Measurements from ENCODE around the gene ZNF593OS. TPM values are rescaled to one million over a fixed set of nuclear protein-coding genes. Genes with fewer than 3 reads are reported as not detected.

The ZNF593OS gene
- total and polyA plus RNA-seq, 2 donors (not counting 3 experiments of a cell fraction or from before 2014, with no cell fraction given): not detected

DNA sequence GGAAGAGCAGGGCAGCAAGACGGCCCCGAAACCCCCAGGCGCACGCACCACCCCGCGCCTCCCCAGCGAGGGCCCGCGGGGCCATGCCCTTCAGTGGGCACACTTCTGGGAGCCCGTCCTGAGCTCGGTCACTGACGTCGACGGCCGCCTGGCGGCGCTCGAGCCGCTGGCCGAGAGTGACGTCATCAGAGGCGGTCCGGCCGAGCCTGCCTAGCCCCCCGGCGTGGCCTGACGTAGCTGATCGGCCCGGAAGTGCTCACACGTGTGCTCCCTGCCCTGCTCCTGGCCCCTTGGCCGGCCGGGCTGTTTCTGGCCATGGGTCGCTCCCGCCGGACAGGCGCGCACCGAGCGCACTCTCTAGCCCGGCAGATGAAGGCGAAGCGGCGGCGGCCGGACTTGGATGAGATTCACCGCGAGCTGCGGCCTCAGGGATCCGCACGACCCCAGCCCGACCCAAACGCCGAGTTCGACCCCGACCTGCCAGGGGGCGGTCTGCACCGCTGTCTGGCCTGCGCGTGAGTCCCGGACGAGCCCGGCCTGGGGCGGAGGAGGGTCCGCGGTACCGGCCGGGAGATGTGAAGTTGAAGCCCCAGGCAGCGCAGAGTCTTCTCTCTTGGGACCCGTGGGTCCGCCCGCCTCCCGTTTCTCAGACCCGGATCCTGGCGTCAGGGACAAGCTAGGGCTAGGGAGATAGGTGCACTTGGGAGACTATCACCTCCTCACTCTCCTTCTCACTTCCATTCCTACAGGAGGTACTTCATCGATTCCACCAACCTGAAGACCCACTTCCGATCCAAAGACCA is 1.8 kb downstream of the ZNF593OS start, which contains the start of gene ZNF593:
TSS of gene ZNF593 (plus strand) at position 240 of the 803 bp plus-strand sequence. CDS start at position 316, 76 bp downstream.
- intact Hi-C loops (cut with micrococcal nuclease) (loop anchor here (1.0 kb wide), 4 partner anchors 64 to 193 kb away; partner anchors contain the start of gene CEP85), dilution Hi-C loops (cut with MboI; ENCODE audit: extremely low pct_ligation_motif_present, low sequenced_read_pairs) (no loop called here)
- DNase-seq (ENCODE audit: low read depth, low spot score): peak; percentile 88
- peak; percentile 96 for FAIRE-seq
- TF ChIP-seq, protein P1, sequence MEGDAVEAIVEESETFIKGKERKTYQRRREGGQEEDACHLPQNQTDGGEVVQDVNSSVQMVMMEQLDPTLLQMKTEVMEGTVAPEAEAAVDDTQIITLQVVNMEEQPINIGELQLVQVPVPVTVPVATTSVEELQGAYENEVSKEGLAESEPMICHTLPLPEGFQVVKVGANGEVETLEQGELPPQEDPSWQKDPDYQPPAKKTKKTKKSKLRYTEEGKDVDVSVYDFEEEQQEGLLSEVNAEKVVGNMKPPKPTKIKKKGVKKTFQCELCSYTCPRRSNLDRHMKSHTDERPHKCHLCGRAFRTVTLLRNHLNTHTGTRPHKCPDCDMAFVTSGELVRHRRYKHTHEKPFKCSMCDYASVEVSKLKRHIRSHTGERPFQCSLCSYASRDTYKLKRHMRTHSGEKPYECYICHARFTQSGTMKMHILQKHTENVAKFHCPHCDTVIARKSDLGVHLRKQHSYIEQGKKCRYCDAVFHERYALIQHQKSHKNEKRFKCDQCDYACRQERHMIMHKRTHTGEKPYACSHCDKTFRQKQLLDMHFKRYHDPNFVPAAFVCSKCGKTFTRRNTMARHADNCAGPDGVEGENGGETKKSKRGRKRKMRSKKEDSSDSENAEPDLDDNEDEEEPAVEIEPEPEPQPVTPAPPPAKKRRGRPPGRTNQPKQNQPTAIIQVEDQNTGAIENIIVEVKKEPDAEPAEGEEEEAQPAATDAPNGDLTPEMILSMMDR (IDR thresholded peaks at IDR 0.05; ENCODE audit: extremely low read depth in 1 of 2, insufficient read depth in 1 of 2, low read depth in 1 of 2, low read length in 2 of 2): peak; percentile 92 to 99
- TF ChIP-seq POLR2A (IDR thresholded peaks at IDR 0.05; ENCODE audit: low read depth, low read length) (peak; percentile 88), EZH2 (IDR thresholded peaks at IDR 0.05; ENCODE audit: borderline replicate concordance, low read depth, low read length, severe bottlenecking) (no peak), JUN (IDR thresholded peaks at IDR 0.05; ENCODE audit: borderline replicate concordance, insufficient read depth, insufficient read length, low read depth) (peak; percentile 82), FOS (IDR thresholded peaks at IDR 0.05; ENCODE audit: borderline replicate concordance, insufficient read depth, low read length) (peak; percentile 27), MYC (IDR thresholded peaks at IDR 0.05; ENCODE audit: low read depth, low read length) (peak; percentile 89), GATA2 (IDR thresholded peaks at IDR 0.05; ENCODE audit: insufficient read depth, insufficient read length, low read depth, low read length) (no peak), POLR2AphosphoS5 (IDR thresholded peaks at IDR 0.05; ENCODE audit: insufficient read depth, low read depth, low read length) (peak; percentile 92)
- TF ChIP-seq, protein P2, sequence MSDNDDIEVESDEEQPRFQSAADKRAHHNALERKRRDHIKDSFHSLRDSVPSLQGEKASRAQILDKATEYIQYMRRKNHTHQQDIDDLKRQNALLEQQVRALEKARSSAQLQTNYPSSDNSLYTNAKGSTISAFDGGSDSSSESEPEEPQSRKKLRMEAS (IDR thresholded peaks at IDR 0.05; ENCODE audit: insufficient read depth, insufficient read length): peak; percentile 76
- Histone ChIP-seq H3K36me3 (ENCODE audit: control insufficient read depth in 2 of 2, extremely low read depth in 1 of 2, insufficient read depth in 2 of 2, low read length in 2 of 2) (no peaks in the 10 kb centered on the region), H2AFZ (ENCODE audit: low read depth, low read length) (peak within 1 kb of the TSS; percentile 77), H3K27ac (ENCODE audit: insufficient read depth, low read depth, low read length) (peak within 1 kb of the TSS; percentile 47), H3K9ac (replicated peaks; ENCODE audit: extremely low read depth, insufficient read depth, low read length) (peak within 1 kb of the TSS; percentile 74), H3K9me3 (replicated peaks; ENCODE audit: control insufficient read depth, insufficient read depth, low read length) (no peaks in the 10 kb centered on the region), H3K4me3 (replicated peaks in 1 of 3; ENCODE audit: insufficient read depth in 1 of 3, low read depth in 1 of 3, low read length in 3 of 3) (peak within 1 kb of the TSS; percentile 46 to 72 (median 67)), H4K20me1 (replicated peaks; ENCODE audit: control insufficient read depth, extremely low read depth, insufficient read depth, low read length) (no peaks in the 10 kb centered on the region), H3K79me2 (ENCODE audit: control insufficient read depth, insufficient read depth, low read length) (peaks cover 2% of the 10 kb centered on the region), H3K4me1 (ENCODE audit: control insufficient read depth, extremely low read depth, insufficient read depth, low read length) (no peaks in the 10 kb centered on the region), H3K4me2 (ENCODE audit: insufficient read depth, low read length) (peak within 1 kb of the TSS; percentile 60), H3K9me1 (replicated peaks; ENCODE audit: control insufficient read depth, extremely low read depth, insufficient read depth, low read length) (no peaks in the 10 kb centered on the region), H3K27me3 (ENCODE audit: control insufficient read depth in 2 of 2, insufficient read depth in 2 of 2, low read length in 2 of 2) (no peaks in the 10 kb centered on the region)
- POLR2A ChIA-PET: no interaction called here
- TSS peak; percentile 93 for BruUV-seq (replicated peaks)
- CTCF ChIA-PET: interaction anchor here (0.7 to 3.7 kb wide), 43 partner anchors 8 to 247 kb away, joined by 3 to 48 read pairs (median 5); partner anchors contain the start of genes CATSPER4, CEP85, CNKSR1 and FAM110D

All from endothelial cell of umbilical vein (primary cell).